HG03095 (cell line): ENCODE measurements around the gene GPNMB.

Source experiments
- ATAC-seq: cut with Tn5 transposase; IDR thresholded peaks from one replicate; pipeline ENCODE4 v1.9.1; 2021; ENCODE audit warnings: moderate library complexity; ENCODE audit not compliant: unreplicated experiment

Gene GPNMB

GRCh38 chr7:23228412-23228811 lies 18.2 kb upstream of the GPNMB start:
- no peak for ATAC-seq

DNA sequence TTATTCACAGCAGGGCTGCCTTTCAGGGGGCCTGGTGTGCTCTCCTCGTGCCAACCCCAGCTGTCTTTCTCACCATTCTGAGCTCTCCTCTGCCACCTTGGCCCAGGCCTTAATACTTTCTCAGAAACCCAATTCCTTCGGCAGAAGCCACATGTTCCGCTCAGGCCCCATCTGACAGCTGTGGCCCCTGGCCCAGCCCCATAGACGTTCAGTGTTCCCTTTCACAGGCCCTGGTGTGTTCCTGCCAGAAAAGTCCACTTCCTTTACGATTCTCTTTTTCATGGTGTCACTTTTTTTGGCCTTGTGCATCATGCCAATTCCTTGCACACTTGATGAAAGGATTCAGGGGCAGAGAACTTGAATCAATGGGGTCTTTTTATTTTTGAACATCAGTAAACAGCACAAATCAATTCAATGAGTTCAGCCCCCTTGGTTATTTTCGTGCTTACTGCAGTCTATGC lies 15.9 kb upstream of the GPNMB start:
- ATAC-seq, result no peak

GRCh38 chr7:23232966-23233365 lies 13.6 kb upstream of the GPNMB start:
- no peak for ATAC-seq

GRCh38 chr7:23234569-23235296 lies 11.8 kb upstream of the GPNMB start:
- ATAC-seq, result peak; percentile 94

DNA sequence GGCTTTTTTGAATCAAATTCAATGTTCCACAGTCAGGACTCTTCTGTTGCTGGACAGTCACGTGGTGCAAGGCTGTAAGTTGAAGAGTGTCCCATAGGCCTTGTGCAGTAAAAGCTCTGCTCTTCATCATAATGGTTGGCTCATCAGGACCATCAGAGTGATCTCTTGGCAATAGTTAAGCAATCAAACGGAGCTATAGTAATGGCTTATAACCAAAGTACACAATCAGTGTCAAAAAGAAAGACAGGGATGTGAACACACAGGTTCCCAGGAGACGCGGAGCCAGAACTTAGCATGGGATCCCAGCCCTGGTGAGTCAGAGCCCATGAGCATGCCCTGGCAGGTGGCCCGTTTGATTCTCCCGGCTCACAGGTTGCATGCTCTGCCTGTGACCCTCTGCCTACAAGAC lies 10.8 kb upstream of the GPNMB start:
- ATAC-seq, result no peak

DNA sequence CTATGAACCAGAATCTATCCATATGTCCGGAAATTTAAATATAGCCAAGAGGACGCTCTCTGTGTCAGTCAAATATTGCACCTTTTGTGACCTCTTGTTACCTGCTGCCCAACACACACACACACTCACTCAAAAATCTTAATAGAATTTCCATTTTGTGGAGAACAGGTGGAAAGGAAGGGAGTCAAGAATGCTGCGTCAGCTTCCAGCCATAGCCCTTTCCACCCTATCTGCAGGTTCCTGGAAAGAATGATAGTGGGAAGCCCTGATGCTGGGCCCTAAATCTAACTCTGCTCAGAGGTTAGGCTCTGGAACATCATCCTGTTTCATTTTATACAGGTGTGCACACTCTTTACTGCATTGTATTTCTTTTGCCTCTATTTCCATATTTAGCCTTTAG lies 9.6 kb upstream of the GPNMB start:
- ATAC-seq, result no peak

DNA sequence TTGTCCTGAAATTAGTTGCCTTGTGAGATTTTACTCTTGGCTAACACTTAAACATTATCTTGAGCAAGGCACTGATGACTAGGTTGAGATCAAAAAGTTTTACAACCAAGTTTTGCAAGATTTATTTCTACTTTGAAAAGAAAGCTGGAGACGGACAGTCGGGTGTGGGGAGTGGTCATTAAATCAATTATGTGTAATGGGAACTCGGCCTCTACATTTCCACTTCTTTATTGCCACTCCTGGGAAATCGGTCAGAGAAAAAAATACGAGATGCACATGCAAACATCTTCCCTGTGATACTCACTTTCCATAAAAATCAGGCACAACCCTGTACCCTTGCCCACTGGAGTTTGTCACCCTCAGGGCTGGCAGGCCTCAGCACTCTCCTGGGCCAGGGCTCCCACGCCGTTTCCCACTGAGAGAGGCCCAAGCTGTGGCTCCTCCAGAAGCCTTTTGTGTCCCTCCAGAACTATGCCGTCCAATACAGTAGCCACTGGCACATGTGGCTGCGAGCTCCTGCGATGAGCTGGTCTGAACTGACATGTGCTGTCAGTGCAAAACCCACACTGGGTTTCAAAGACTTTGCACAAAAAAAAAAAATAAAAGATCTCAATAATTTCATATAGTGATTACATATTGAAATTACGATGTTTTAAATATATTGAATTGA lies 7.5 kb upstream of the GPNMB start:
- ATAC-seq, result no peak

GRCh38 chr7:23239698-23240097 lies 6.9 kb upstream of the GPNMB start:
- no peak for ATAC-seq

GRCh38 chr7:23242321-23242720 lies 4.3 kb upstream of the GPNMB start:
- ATAC-seq, result no peak

DNA sequence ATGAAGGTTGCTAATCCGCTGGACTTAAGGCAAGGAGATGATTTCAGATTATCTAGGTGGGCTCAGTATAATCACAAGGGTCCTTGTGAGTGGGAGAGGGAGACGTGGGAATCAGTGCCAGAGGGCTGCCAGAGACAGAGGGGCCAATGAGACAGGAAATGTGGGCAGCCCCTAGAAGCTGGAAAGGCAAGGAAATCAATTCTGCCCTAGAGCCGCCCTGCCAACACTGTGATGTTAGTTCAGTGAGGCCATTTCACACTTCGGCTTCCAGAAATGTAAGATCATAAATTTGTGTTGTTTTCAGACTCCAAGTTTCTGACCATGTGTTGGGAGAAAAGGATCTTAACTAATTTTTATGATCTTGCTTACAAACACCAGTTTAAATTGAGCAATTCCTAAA lies 3.6 kb upstream of the GPNMB start:
- ATAC-seq, result no peak

GRCh38 chr7:23247046-23247602 lies 549 bp downstream of the GPNMB start:
- ATAC-seq, result no peak

- ATAC-seq, result no peak
Observed at GRCh38 chr7:23247603-23248335, 1.2 kb downstream of the GPNMB start.

GRCh38 chr7:23249486-23249885 lies 2.9 kb downstream of the GPNMB start:
- no peak for ATAC-seq

DNA sequence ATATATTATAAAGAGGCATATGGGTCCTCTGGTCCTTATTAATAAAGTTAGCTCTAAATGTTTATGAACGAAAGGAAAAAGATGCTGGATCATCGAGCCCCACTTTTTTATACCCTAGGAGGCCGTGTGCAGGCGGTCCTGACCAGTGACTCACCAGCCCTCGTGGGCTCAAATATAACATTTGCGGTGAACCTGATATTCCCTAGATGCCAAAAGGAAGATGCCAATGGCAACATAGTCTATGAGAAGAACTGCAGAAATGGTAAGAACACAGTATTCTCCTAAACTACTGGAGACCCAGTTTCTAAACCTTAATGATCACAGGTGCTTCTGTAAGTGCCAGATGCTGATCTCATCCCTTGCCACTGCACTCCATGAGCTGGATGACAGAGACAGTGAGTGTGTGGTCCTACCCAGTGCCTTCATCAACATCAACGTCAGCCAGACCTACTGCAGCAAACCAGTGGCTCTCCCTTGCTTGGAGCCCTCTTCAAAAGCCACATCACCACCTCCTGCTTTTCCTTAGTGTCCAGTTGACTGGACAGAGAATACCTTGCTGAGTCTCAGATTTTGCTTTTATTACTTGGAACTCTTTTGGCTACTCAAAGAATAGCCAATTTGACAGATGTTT lies 7.6 kb downstream of the GPNMB start:
- ATAC-seq, result no peak

GRCh38 chr7:23256731-23257130 lies 10.2 kb downstream of the GPNMB start:
- ATAC-seq, result no peak

- ATAC-seq, result no peak
Observed at GRCh38 chr7:23260371-23260770, 13.8 kb downstream of the GPNMB start.

DNA sequence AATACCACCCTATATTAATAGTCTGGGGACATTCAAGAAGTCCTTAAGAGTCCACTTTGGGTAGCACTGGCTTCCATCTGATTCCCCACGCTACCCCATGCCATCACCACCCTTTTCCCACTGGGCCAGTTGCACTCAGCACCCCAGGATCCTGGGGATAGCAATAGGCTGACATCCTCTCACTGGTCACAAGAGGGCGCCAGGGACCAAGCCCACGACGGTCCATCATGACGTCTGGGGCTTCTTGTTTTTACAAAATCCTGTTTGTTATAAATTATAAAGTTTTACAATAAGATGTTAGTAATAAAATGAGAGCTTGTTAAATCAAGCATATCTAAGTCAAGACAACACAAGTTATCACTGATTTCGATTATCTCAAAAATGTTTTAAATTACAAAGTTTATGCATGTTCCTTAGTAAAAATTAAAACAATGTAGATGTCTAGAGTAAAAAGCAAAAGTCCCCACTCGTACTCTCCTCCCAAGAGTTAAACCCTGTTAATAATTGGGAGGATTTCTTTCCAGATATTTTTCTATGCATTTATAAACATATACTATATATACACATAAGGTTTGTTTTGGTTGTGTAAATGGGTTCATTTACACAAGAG lies 15.4 kb downstream of the GPNMB start:
- ATAC-seq, result peak; percentile 67

GRCh38 chr7:23264916-23265458 lies 18.4 kb downstream of the GPNMB start:
- ATAC-seq, result no peak

DNA sequence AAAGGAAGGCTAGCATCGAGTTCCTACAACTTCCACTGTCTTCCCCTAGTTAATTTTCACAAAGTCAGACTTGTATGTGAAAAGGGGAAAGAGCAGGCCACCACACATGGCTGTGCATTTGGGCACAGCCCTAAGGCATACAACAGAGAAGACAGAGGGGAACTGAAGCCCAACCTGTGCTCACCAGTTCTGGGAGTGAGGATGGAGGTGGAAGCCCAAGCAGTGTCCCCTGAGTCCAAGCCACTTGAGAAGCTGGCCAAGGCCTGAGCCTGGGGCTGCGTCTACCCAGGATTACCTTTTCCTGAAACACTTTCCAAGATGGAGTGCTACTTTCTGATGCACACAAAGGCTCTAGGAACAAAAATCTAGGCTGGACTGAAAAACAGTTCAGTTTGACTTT lies 20.3 kb downstream of the GPNMB start:
- ATAC-seq, result no peak

DNA sequence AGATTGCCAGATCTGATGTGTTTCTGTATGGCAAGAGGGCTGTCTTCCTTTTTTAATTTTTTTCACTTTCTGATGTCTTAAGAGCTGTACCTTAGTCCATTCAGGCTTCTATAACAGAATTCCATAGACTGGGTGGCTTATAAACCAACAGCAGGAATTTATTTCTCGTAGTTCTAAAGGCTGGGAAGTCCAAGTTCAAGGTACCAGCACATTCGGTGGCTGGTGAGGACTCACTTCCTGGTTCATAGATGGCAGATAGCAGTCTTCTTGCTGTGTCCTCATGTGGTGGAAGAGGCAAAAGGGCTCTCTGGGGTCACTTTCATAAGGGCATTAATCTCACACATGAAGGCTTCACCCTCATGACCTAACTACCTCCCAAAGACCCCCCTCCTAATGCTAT lies 20.8 kb downstream of the GPNMB start:
- ATAC-seq, result no peak
